HG02571 (cell line): ENCODE measurements around the gene TMEM219.
"Not testable (repeated sequence)": the region's sequence is repeated elsewhere in the genome, so short reads cannot be mapped to it uniquely, and the experiment has no call there.

ENCODE experiments used
- ATAC-seq: cut with Tn5 transposase; IDR thresholded peaks from one replicate; pipeline ENCODE4 v1.9.1; 2021; ENCODE audit warnings: mild to moderate bottlenecking, moderate library complexity; ENCODE audit not compliant: unreplicated experiment

Gene TMEM219

DNA sequence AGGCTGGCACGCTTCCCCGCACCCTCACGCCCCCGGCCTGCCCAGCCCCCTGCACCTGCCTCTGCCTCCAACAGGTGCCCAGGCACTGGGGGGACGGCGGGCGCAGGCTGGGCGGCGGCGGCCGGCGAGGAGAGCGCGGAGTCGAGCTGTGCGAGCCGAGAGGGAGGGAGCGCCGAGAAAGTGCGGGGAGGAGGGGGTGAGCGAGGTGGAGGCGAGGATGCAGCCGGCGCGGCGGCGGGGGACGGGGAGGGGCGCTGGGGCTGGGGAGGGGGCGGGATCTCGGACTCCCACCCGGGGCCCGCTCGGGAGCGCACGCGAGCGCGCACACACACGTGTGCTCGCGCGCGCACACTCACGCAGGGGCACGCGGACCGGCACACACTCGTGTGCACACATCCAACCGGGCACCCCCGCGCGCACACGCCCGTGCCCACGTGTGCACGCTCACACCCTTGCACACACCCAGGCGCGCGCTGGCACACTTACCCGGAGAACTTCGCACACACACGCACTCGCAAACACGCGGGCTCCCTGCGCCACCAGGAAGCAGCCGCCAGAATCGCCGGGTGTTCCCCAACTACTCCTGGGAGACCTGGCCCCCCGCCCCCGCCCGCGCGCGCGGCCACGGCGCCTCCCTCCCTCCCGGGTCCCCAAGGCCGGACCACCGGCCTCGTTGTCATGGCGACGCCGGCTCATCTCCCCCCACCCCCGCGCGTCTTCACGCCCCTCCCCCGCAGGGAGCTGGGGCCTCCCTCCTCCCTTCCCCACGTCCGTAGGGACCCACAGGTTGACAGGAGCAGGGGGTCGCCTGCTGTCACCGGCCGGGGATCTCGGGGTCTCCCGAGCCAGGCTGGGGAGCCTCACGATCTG, 49.2 kb downstream of the TMEM219 start, which contains the start of gene DOC2A:
Gene DOC2A, minus strand, starts transcription at position 184 of the 870 bp plus-strand sequence. CDS start 805 bp downstream, outside the sequence.
- ATAC-seq, result no peak

DNA sequence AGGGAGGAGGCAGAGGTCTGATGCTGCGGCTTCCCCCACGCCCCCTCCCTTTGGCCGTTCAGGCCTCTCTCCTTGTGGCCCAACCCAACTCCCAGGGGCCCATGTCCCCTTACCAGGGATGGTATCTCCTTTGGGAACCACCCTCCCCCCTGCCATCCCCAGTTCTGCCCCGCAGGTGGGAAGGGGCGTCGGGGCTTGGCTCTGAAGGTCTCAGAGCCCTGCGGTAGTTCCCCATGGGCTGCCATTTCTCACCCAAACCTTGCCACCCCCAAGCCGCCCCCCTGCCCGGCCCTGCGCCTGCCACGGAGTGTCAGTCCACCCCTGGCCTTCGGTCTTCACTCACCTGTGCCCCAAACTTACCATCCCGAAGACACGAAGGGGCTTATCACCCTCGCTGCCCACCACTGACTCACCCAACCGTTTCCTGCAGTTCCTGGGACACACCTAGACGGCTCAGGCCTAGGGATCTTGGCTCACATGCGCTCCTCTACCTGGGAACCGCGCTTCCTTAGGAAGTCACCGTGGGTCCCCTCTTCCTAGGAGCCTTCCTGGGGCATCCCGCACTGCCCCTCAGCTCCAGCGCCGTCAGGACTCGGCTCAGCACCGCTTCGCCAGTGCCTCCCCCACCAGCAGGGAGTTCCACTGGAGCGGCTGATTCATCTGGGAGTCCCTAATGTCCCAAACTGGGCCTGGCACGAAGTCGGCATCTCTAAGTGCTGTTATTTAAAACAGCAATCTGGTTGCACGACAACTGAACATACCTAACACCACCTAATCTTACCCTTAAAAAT, 50.0 kb downstream of the TMEM219 start:
- ATAC-seq, result no peak

GRCh38 chr16:30012598-30012997, 50.7 kb downstream of the TMEM219 start:
- ATAC-seq, result not testable (repeated sequence)

- not testable (repeated sequence) for ATAC-seq
Measured at GRCh38 chr16:30015450-30015849, 53.6 kb downstream of the TMEM219 start.

GRCh38 chr16:30016555-30017276, 54.8 kb downstream of the TMEM219 start:
- no peak for ATAC-seq

GRCh38 chr16:30017277-30017656, 55.4 kb downstream of the TMEM219 start:
- ATAC-seq, result no peak

DNA sequence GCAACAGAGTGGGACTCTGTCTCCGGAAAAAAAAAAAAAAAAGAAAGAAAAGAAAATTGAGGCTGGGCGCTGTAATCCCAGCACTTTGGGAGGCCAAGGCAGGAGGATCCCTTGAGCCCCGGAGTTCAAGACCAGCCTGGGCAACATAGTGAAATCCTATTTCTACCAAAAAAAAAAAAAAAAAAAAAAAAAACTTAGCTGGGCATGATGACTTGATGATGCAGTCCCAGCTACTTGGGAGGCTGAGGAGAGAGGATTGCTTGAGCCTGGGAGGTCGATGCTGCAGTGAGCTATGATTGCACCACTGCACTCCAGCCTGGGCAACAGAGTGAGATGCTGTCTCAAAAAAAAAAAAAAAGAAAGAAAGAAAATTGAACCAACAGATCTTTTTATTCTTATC, 56.1 kb downstream of the TMEM219 start:
- ATAC-seq, result not testable (repeated sequence)

DNA sequence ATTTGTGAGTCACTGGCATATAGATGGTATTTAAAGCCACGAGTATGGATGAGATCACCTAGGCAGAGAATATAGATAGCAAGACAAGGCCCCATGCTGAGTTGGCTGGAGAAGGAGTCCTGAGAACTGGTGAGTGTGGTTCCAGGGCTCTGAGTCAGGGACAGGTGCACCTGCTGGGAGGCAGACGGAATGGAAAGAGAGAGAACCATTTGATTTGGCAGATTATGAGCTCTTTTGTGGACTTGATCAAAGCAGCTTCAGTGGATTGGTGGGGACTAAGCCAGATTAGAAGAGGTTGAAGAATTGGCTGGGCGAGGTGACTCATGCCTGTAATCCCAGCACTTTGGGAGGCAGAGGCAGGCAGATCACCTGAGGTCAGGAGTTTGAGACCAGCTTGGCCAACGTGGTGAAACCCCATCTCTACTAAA, 56.9 kb downstream of the TMEM219 start:
- no peak for ATAC-seq
